Testis (tissue), 3 donors: ENCODE measurements around the gene MTIF2. TPM values are rescaled to one million over a fixed set of nuclear protein-coding genes. Genes with fewer than 3 reads are reported as not detected.
"Not testable (repeated sequence)": the region's sequence is repeated elsewhere in the genome, so short reads cannot be mapped to it uniquely, and the experiment has no call there.

Experiments
- DNase-seq: peaks from one replicate; pipeline ENCODE4 v3.0.0-alpha.2; 2019
- H3K27ac ChIP-seq, 2 donors: fragments of 200-600 bp; sonication (generic); one replicate each; pipeline ENCODE4 v1.5.1; 2019
- H3K27me3 ChIP-seq: fragments of 200-600 bp; sonication (generic); one replicate; pipeline ENCODE4 v1.5.1; 2019
- H3K36me3 ChIP-seq: fragments of 200-600 bp; sonication (generic); one replicate; pipeline ENCODE4 v1.5.1; 2017; ENCODE audit warnings: low read depth; ENCODE audit errors: missing control alignments
- H3K4me1 ChIP-seq: fragments of 200-600 bp; sonication (generic); one replicate; pipeline ENCODE4 v1.5.1; 2019
- H3K4me3 ChIP-seq, 2 donors: fragments of 200-600 bp; sonication (generic); one replicate each; pipeline ENCODE4 v1.5.1; 2017 to 2019
- H3K9me3 ChIP-seq: fragments of 200-600 bp; sonication (generic); one replicate; pipeline ENCODE4 v1.5.1; 2017
- POLR2A ChIP-seq: fragments of 450-650 bp; IDR thresholded peaks from one replicate; pipeline ENCODE4 v1.6.1; 2017; ENCODE audit warnings: antibody characterized with exemption, mild to moderate bottlenecking, moderate library complexity
- WGBS, 2 donors: methylation state at CpG; one replicate each; pipeline ENCODE4 v1.1.5; 2018; 5-methylcytosine and 5-hydroxymethylcytosine counted together
- intact Hi-C: fragments of 100-400 bp; cut with DNase I; formaldehyde crosslinking; loops from one replicate; pipeline ENCODE4 v1.15.1; 2023; ENCODE audit warnings: low total_unique reads
- polyA plus RNA-seq: library from polyadenylated mRNA; stranded (reverse); fragments of 350-450 nt; fragmentation: Illumina TruSeq; extraction: RNeasy Lipid Tissue Mini Kit (QIAGEN cat#74804); gene quantifications from one replicate; pipeline ENCODE4 v1.2.3, GENCODE V29; 2014; ENCODE audit warnings: low read depth, low replicate concordance; ENCODE audit not compliant: insufficient read depth
- total RNA-seq, 2 donors: library from RNA; depleted of rRNA; stranded (reverse); fragments of >200 nt; gene quantifications; one replicate each; pipeline ENCODE4 v1.2.3, GENCODE V29; 2016
- TF ChIP-seq, protein P1 (sequence below), 3 experiments: fragments of 450-650 bp in 2 of 3; fragments of 200-600 bp in 1 of 3; sonication (generic) in 1 of 3; IDR thresholded peaks; one replicate each; pipeline ENCODE4 v1.5.1; 2016 to 2019; ENCODE audit warnings: antibody characterized with exemption in 3 of 3, mild to moderate bottlenecking in 2 of 3, moderate library complexity in 1 of 3

MTIF2 gene
- total and polyA plus RNA-seq, 3 donors from 2014 or later = 15.0 to 23.9 (median 19.6) TPM

DNA sequence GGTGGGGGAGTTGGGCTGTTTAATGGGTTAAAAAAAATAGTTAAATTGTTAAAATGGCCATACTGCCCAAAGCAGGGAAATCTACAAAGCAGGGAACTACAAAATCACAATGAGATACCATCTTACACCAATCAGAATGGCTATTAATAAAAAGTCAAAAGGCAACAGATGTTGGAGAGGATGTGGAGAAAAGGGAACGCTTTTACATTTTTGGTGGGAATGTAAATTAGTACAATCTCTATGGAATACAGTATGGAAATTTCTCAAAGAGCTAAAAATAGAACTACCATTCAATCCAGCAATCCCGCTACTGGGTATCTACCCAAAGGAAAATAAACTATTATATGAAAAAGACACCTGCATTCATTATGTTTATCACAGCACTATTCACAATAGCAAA is 64.1 kb downstream of the MTIF2 start:
- TF ChIP-seq, protein P1, sequence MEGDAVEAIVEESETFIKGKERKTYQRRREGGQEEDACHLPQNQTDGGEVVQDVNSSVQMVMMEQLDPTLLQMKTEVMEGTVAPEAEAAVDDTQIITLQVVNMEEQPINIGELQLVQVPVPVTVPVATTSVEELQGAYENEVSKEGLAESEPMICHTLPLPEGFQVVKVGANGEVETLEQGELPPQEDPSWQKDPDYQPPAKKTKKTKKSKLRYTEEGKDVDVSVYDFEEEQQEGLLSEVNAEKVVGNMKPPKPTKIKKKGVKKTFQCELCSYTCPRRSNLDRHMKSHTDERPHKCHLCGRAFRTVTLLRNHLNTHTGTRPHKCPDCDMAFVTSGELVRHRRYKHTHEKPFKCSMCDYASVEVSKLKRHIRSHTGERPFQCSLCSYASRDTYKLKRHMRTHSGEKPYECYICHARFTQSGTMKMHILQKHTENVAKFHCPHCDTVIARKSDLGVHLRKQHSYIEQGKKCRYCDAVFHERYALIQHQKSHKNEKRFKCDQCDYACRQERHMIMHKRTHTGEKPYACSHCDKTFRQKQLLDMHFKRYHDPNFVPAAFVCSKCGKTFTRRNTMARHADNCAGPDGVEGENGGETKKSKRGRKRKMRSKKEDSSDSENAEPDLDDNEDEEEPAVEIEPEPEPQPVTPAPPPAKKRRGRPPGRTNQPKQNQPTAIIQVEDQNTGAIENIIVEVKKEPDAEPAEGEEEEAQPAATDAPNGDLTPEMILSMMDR (IDR thresholded peaks at IDR 0.05) = no peak
- no peak for TF ChIP-seq POLR2A
- Histone ChIP-seq H3K9me3 (no peaks in the 10 kb centered on the region), H3K4me1 (no peaks in the 10 kb centered on the region), H3K27me3 (no peaks in the 10 kb centered on the region), H3K36me3 (no peaks in the 10 kb centered on the region), H3K27ac (no peak overlapping the region), H3K4me3 (no peak overlapping the region)
- WGBS, 2 donors = 90 to 93% methylated on average over 2 of the region's 2 CpGs
- intact Hi-C loops = no loop called here
- DNase-seq = no peak

DNA sequence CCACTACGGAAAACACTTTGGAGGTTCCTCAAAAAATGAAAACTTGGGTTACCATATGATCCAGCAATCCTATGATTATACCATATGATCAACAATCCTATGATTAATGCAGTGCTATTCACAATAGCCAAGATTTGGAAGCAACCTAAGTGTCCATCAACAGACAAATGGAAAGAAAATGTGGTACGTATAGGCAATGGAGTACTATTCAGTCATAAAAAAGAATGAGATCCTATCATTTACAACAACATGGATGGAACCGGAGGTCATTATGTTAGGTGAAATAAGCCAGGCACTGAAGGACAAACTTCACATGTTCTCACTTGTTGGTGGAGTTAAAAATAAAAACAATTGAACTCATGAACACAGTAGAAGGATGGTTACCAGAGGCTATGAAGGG is 64.5 kb downstream of the MTIF2 start:
- Histone ChIP-seq H3K4me1 (no peaks in the 10 kb centered on the region), H3K36me3 (no peaks in the 10 kb centered on the region), H3K4me3 (no peak overlapping the region), H3K27me3 (no peaks in the 10 kb centered on the region), H3K27ac (no peak overlapping the region), H3K9me3 (no peaks in the 10 kb centered on the region)
- intact Hi-C loops = no loop called here
- no peak for TF ChIP-seq POLR2A
- TF ChIP-seq, protein P1 (IDR thresholded peaks at IDR 0.05) = no peak
- DNase-seq = no peak
- WGBS, 2 donors = 98 to 100% methylated on average over 3 of the region's 3 CpGs

- intact Hi-C loops = no loop called here
- TF ChIP-seq, protein P1 (IDR thresholded peaks at IDR 0.05) = no peak
- TF ChIP-seq POLR2A = no peak
- H3K9me3 ChIP-seq = no peaks in the 10 kb centered on the region
- H3K27me3 ChIP-seq = no peaks in the 10 kb centered on the region
- H3K36me3 ChIP-seq = no peaks in the 10 kb centered on the region
- H3K4me3 ChIP-seq = no peak overlapping the region
- WGBS, 2 donors = 93 to 94% methylated on average over 1 of the region's 1 CpG
- H3K27ac ChIP-seq = no peak overlapping the region
- H3K4me1 ChIP-seq = no peaks in the 10 kb centered on the region
- no peak for DNase-seq
These were observed 68.6 kb downstream of the MTIF2 start for GRCh38 chr2:55200416-55200815.

GRCh38 chr2:55196526-55196925 is 72.5 kb downstream of the MTIF2 start:
- no peaks in the 10 kb centered on the region for H3K4me1 ChIP-seq
- no peak overlapping the region for H3K4me3 ChIP-seq
- DNase-seq = no peak
- no peak overlapping the region for H3K27ac ChIP-seq
- intact Hi-C loops = no loop called here
- H3K9me3 ChIP-seq = no peaks in the 10 kb centered on the region
- 90 to 97% methylated on average over 2 of the region's 2 CpGs for WGBS, 2 donors
- no peaks in the 10 kb centered on the region for H3K27me3 ChIP-seq
- no peaks in the 10 kb centered on the region for H3K36me3 ChIP-seq
- TF ChIP-seq POLR2A = no peak
- TF ChIP-seq, protein P1 (IDR thresholded peaks at IDR 0.05) = no peak

- H3K4me3 ChIP-seq, H3K27ac ChIP-seq, intact Hi-C loops, H3K27me3 ChIP-seq, H3K9me3 ChIP-seq, H3K36me3 ChIP-seq, DNase-seq, H3K4me1 ChIP-seq: not testable (repeated sequence)
- WGBS, 2 donors = 92 to 95% methylated on average over 2 of the region's 2 CpGs
These were observed 77.1 kb downstream of the MTIF2 start for GRCh38 chr2:55191888-55192287.

DNA sequence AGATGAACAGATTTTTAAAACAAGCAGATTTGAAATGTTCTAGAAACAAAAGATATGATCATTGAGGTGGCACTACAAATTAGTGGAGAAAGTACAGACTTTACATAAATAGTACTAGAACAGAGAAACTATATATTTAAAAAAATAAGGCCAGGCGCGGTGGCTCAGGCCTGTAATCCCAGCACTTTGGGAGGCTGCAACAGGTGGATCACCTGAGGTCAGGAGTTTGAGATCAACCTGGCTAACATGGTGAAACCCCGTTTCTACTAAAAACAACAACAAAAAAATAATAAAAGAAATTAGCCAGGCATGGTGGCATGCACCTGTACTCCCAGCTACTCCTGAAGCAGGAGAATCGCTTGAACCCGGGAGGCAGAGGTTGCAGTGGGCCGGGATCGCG is 82.2 kb downstream of the MTIF2 start:
- H3K4me3 ChIP-seq, DNase-seq, H3K27ac ChIP-seq, H3K4me1 ChIP-seq, H3K9me3 ChIP-seq, H3K27me3 ChIP-seq, H3K36me3 ChIP-seq, intact Hi-C loops: not testable (repeated sequence)
- WGBS, 2 donors = 92 to 97% methylated on average over 8 of the region's 8 CpGs
